ENCODE data around the gene ZNF573.
"Not testable (repeated sequence)": the region's sequence is repeated elsewhere in the genome, so short reads cannot be mapped to it uniquely, and the experiment has no call there.

ZNF573 gene

GRCh38 chr19:37779127-37780005 lies at the start of gene ZNF573:
Gene ZNF573 (minus strand): TSS chr19:37779586. CDS start chr19:37773729, 5,857 bp downstream.
- peak; percentile 88 for DNase-seq (ENCODE audit: low read depth, low spot score)

DNA sequence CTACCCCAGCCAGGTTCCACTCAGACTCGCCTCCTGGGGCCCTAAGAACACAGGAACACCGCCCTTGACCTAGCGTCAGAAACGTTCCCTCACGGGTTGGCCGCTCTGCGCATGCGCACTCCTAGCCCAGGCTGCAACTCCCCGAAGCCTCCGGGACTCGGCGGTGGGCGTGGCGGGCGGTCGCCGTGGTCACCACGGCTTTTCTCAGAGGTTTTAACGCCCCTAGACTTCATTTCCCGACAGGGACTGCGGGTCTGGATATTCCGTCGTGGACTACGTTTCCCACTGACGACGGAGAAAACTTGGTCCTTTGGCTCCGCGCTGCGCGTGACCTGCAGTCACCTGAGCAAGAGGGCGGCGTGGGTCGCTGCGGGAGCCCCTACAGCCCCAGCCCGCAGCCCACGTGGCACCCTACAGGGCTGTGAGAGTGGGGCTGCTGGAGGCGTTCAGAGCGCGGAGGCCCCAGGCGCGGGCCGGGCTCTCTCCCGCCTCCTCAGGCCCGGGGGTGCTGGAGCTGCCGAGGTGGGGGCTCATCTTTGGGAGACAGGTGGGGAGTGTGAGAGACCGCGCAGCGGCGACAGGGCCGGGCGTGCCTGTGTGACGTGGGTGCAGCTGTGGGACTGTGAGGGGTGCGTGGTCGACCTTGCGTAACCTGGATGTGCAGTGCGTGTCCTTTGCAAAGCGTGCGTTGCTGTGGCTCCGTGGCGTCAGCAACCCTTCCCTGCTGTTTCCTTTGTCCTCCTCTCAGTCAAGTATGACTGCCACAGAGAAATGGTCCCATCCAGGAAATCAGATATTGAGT lies 38.0 kb upstream of the ZNF573 start:
- DNase-seq (ENCODE audit: low read depth, low spot score), result no peak

DNA sequence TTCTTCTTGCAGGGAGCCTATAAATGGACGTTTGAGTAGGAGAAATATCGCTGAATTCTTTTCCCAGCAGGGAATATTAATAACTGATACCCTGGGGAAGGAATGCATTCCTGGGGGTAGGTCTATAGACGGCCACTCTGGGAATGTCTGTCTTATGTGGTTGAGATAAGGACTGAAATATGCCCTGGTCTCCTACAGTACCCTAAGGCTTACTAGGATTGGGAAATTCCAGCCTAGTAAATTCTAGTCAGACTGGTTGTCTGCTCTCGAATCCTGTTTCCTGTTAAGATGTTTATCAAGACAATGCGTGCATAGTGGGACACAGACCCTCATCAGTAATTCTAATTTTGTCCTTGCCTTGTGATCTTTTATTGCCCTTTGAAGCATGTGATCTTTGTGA lies 36.2 kb upstream of the ZNF573 start:
- not testable (repeated sequence) for DNase-seq (ENCODE audit: low read depth, low spot score)

GRCh38 chr19:37813340-37813739 lies 34.0 kb upstream of the ZNF573 start:
- no peak for DNase-seq (ENCODE audit: low read depth, low spot score)

DNA sequence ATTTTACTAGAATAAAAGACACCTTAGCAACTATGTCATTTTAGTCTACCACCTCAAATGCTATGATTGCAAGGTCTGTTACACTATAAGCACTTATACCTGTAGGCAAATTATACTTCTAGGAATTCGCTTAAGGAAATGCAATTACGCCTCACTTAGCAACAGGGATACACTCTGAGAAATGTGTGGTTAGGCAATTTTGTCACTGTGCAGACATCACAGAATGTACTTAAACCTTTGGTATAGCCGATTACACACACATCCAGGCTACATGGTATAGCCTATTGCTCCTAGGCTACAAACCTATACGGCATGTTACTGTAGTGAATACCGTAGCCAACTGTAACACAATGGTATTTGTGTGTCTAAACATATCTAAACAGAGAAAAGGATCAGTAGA lies 30.0 kb upstream of the ZNF573 start:
- DNase-seq (ENCODE audit: low read depth, low spot score), result no peak

DNA sequence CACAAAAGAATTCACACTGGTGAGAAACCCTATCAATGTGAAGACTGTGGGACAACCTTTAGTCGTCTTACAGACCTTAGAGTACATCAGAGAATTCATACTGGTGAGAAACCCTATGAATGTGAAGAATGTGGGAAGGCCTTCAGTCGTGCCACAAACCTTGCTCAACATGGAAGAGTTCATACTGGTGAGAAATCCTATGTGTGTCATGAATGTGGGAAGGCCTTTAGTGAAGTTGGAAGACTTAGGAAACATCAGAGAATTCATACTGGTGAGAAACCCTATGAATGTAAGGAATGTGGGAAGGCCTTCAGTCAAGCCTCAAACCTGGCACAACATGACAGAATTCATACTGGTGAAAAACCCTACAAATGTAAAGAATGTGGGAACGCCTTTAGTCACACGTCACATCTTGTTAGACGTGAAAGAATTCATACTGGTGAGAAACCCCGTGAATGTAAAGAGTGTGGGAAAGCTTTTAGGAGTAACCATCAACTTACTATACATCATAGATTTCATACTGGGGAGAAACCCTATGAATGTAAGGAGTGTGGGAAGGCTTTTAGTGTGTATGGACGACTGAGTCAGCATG lies 24.0 kb upstream of the ZNF573 start:
- DNase-seq (ENCODE audit: low read depth, low spot score), result no peak

- no peak for DNase-seq (ENCODE audit: low read depth, low spot score)
Observed at GRCh38 chr19:37790244-37790925, 11.0 kb upstream of the ZNF573 start.

DNA sequence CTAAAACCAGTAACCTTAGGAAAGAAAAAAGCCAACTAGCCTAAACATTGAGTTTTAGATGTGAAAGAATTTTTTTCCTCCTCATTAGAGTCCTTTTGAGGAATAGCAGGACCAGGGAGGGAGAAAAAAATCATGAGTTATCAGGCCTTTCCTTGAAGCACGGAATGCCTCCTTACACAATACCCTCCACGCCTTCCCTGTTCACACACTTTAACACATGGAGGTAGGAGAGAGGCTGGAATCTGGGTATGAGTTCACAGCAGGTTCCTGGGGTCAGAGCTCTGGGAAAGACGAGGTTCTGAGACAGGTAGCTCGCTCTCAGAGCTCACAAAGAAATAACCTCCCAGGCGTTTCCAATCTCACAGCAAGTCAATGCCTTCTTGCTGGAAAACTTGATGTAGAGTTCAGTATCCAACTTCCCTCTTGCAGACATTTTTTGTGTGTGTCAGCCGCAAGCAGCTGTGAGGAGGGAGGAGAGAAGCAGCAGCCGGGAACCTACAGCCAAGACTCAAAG lies 716 bp downstream of the ZNF573 start:
- no peak for DNase-seq (ENCODE audit: low read depth, low spot score)

GRCh38 chr19:37770985-37771384 lies 8.4 kb downstream of the ZNF573 start:
- DNase-seq (ENCODE audit: low read depth, low spot score), result no peak

DNA sequence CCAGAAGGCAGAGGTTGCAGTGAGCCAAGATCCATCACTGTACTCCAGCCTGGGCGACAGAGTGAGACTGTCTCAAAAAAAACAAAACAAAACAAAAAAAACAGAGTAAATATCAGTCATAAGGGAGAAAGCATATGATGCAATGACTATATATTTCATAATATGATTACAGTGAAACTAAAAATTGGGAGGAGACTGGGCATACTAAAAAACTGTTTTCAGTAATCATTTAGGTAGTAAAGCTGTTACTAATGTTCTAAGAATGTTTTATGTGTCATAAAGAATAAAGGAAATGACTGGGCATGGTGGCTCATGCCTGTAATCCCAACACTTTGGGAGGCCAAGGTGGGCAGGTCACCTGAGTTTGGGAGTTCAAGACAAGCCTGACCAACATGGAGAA lies 15.9 kb downstream of the ZNF573 start:
- DNase-seq (ENCODE audit: low read depth, low spot score), result no peak

DNA sequence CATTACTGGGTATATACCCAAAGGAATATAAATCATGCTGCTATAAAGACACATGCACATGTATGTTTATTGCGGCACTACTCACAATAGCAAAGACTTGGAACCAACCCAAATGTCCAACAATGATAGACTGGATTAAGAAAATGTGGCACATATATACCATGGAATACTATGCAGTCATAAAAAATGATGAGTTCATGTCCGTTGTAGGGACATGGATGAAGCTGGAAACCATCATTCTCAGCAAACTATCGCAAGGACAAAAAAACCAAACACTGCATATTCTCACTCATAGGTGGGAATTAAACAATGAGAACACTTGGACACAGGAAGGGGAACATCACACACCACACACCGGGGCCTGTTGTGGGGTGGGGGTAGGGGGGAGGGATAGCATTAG lies 21.7 kb downstream of the ZNF573 start:
- not testable (repeated sequence) for DNase-seq (ENCODE audit: low read depth, low spot score)

DNA sequence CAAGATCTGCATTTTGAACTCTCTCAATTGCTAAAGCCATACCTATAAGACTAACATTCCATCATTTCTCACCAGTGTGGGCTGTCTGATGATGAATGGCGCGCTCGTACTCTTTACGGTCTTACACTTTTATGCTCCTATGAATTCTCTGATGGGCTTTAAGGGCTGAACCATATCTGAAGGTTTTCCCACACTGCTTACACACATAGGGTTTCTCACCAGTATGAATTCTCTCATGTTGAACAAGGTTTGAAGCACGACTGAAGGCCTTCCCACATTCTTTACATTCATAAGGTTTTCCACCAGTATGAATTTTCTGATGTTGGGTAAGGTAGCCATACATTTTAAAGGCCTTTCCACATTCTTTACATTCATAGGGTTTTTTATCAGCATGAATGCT lies 41.0 kb downstream of the ZNF573 start:
- DNase-seq (ENCODE audit: low read depth, low spot score), result no peak

DNA sequence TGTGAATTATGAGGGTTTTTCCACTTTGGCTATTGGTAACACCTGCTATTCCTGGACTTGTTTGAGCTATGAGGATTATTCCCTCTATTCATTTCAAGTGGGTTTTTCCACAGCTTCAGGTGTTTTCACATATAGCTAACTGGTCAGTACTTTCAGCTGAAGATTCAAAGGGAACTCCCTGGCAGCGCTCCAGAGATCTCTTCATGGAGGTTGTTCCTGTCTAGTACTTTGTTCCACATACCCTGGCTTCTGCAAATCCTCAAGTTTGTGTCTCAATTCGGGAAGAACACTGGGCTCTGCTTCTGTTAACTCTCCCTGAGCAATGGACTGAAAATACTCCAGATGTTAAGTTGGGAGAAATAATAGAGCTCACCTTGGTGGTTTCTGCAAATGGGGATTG lies 54.2 kb downstream of the ZNF573 start:
- DNase-seq (ENCODE audit: low read depth, low spot score), result no peak

GRCh38 chr19:37719927-37720265 lies 59.5 kb downstream of the ZNF573 start:
- no peak for DNase-seq (ENCODE audit: low read depth, low spot score)

DNA sequence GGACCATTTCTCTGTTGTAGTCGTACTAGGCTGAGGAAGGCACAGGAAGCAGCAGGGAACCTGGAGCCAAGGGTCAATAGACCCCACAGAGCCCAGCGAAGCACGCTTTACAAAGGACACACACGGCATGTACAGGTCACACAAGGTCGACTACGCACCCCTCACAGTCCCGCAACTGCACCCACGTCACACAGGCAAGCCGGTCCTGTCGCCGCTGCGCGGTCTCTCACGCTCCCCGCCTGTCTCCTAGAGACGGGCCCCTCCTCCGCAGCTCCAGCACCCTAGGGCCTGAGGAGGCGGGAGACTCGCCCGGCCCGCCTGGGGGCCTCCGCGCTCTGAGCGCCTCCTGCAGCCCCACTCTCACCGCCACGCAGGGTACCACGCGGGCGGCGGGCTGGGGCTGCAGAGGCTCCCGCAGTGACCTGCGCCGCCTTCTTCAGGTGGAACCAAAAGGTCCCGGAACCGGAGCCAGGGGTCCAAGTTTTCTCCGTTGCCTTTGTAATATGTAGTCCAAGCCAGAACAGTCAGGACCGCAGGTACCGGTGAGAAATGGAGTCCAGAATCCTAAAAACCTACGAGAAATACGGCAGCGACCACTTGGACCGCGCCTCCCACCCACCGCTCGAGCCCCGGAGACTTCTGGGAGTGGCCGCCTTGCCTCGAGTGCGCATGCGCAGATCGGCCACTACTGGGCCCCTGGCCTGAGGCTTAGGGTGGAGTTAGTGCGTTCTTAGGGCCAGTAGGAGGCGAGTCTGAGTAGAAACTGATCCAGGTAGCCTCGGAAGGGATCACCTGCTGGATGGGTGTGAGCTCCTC lies 60.1 kb downstream of the ZNF573 start, which contains the start of gene ZNF607:
Gene ZNF607, minus strand, starts transcription at position 651 of the 816 bp plus-strand sequence. CDS start 8,143 bp downstream, outside the sequence.
- DNase-seq (ENCODE audit: low read depth, low spot score), result peak; percentile 97

- DNase-seq (ENCODE audit: low read depth, low spot score), result peak; percentile 6
Observed at GRCh38 chr19:37718304-37718703, 61.1 kb downstream of the ZNF573 start.

DNA sequence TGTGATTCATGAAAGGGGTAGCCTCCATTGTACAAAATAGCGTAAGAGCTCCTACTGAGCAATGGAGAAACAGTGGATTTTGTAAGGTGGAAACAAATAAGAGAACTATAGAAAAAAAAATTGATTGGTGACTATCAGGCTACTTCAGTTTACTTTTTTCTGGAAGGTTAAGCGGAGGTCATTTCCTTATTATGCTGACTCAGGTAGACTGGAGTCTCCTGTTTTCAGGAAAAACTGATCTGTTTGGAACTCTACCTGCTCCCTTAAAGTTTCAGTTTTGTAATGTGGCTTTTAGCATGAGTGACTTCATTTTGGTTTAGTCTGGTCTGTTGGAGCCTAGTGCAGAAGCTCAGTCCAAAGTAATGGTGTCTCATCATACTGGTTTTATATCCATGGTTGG lies 63.2 kb downstream of the ZNF573 start:
- DNase-seq (ENCODE audit: low read depth, low spot score), result no peak

GRCh38 chr19:37706052-37706605 lies 73.3 kb downstream of the ZNF573 start:
- DNase-seq (ENCODE audit: low read depth, low spot score), result no peak

GRCh38 chr19:37699057-37699456 lies 80.3 kb downstream of the ZNF573 start:
- no peak for DNase-seq (ENCODE audit: low read depth, low spot score)

DNA sequence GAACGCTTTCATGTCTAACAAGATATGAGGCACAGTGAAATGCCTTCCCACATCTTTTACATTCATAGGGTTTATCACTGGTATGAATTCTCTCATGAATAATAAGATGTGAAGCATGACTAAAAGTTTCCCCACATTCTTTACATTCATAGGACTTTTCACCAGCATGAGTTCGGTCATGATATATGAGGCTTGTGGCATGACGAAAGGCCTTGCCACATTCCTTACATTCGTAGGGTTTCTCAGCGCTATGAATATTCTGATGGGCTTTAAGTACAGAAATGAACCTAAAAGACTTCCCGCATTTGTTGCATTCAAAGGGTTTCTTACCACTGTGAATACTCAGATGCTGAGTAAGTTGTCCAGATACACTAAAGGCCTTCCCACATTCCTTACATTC lies 81.2 kb downstream of the ZNF573 start:
- no peak for DNase-seq (ENCODE audit: low read depth, low spot score)

Data from ELF-1 (cell line).